IPS-20b (cell line): Measurements from ENCODE around the gene ADRB1.
A peak's percentile ranks its signal among the peaks of the same experiment; 100 is the strongest.

Source experiments
- H3K27ac ChIP-seq: one replicate; pipeline ENCODE4 v1.5.1; 2013; ENCODE audit warnings: low read length
- H3K27me3 ChIP-seq: 2 replicates; pipeline ENCODE4 v1.6.1; 2013; ENCODE audit warnings: mild to moderate bottlenecking, low read length, inconsistent platforms; ENCODE audit not compliant: insufficient read depth
- H3K36me3 ChIP-seq: 2 replicates; pipeline ENCODE4 v1.6.1; 2013; ENCODE audit warnings: low read depth, mild to moderate bottlenecking, inconsistent platforms, low read length, moderate library complexity; ENCODE audit not compliant: insufficient read depth
- H3K4me1 ChIP-seq: 2 replicates; pipeline ENCODE4 v1.6.1; 2013; ENCODE audit warnings: mild to moderate bottlenecking, control low read depth, inconsistent platforms, low read length, moderate library complexity; ENCODE audit not compliant: insufficient read depth
- H3K4me3 ChIP-seq: 2 replicates; pipeline ENCODE4 v1.5.1; 2013; ENCODE audit warnings: mild to moderate bottlenecking, low read length, inconsistent platforms
- H3K9ac ChIP-seq: 2 replicates; pipeline ENCODE4 v1.6.1; 2013; ENCODE audit warnings: low read depth, mild to moderate bottlenecking, inconsistent platforms, low read length, moderate library complexity
- H3K9me3 ChIP-seq: 2 replicates; pipeline ENCODE4 v1.6.1; 2013; ENCODE audit warnings: mild to moderate bottlenecking, low read depth, low read length, inconsistent platforms; ENCODE audit not compliant: insufficient read depth

Gene ADRB1

GRCh38 chr10:114027951-114028350, 15.7 kb upstream of the ADRB1 start:
- Histone ChIP-seq H3K27me3 (no peaks in the 10 kb centered on the region), H3K36me3 (no peaks in the 10 kb centered on the region), H3K27ac (no peak overlapping the region), H3K4me3 (no peak overlapping the region), H3K9ac (no peak overlapping the region), H3K4me1 (no peaks in the 10 kb centered on the region), H3K9me3 (no peaks in the 10 kb centered on the region)

DNA sequence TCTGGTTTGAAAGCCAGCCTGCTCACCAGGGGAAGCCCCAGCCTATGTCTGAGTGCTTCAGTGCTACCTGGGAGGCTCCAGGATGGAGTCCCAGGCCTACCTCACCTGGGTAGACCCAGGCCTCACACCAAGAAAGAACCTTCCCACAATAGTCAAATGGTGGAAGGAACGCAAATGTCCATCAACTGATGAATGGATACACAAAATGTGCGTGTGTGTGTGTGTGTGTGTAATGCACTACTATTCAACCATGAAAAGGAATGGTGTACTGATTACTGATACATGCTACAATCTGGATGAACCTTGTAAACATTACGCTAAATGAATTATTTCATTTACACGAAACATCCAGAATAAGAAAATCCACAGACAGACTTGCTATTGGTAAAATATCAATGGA, 15.2 kb upstream of the ADRB1 start:
- no peaks in the 10 kb centered on the region for H3K4me1 ChIP-seq
- no peaks in the 10 kb centered on the region for H3K36me3 ChIP-seq
- H3K4me3 ChIP-seq, result no peak overlapping the region
- no peaks in the 10 kb centered on the region for H3K27me3 ChIP-seq
- no peak overlapping the region for H3K9ac ChIP-seq
- no peaks in the 10 kb centered on the region for H3K9me3 ChIP-seq
- no peak overlapping the region for H3K27ac ChIP-seq

DNA sequence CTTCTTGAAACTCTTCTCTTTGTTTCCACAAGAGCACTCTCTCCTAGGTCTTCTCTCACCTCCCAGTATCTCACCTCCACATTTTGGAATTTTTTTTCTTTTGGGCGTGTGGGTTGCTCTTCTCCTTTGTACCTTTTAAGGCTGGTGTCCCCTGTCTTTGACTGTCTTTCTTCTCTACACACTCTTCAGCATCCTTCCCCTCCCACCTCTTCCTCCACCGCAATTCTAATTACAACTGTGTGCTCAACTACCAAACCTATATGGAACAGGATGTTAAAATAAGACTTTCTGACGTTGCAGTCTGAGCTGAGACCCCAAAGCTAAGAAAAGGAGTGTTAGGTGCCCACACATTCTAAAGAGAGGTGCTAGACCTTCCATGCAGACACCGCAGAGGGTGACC, 14.0 kb upstream of the ADRB1 start:
- Histone ChIP-seq H3K4me1 (no peaks in the 10 kb centered on the region), H3K36me3 (no peaks in the 10 kb centered on the region), H3K4me3 (no peak overlapping the region), H3K9me3 (no peaks in the 10 kb centered on the region), H3K27me3 (no peaks in the 10 kb centered on the region), H3K9ac (no peak overlapping the region), H3K27ac (no peak overlapping the region)

- Histone ChIP-seq H3K27ac (no peak overlapping the region), H3K4me1 (no peaks in the 10 kb centered on the region), H3K27me3 (no peaks in the 10 kb centered on the region), H3K4me3 (no peak overlapping the region), H3K36me3 (no peaks in the 10 kb centered on the region), H3K9me3 (no peaks in the 10 kb centered on the region), H3K9ac (no peak overlapping the region)
These were observed 13.5 kb upstream of the ADRB1 start for GRCh38 chr10:114030140-114030539.

DNA sequence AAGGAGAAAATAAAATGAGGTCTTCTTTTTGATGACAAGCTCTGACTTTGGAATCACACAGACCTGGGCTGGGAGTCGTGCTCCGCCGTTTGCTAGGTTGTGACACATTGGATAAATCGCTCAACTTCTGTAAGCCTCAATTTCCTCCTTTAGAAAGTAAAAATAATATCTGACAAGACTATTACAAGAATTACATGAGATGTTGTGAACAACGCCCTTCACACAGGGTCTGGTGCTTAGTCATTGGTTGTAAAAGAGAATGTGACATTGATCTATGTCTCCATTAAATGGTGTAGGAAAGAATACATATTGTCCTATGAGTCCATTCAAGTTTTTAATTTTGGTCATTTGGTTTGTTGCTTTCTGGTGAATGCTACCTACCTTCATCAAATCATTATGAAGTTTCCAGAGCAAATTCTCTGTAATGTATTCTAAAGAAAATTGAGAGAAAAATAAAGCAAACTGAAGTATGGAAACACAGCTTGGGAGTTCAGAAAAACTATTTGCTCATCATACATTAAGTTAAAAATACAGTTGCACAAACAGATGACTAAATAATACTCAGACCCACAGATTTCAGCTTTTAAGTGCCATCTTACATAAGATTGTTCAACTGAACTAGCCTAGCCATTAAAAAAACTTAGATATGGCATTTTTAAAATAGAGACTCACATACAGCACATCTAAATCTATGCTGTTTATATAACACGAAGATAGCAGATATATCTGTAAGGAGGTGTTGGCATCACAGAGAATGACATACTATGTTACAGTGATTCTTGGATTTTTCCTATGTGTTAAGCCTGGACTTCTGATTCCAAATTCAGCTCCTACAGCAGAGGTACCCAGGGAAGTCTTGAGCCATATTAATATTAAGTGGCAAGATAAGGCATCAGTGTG, 12.3 kb upstream of the ADRB1 start:
- no peaks in the 10 kb centered on the region for H3K9me3 ChIP-seq
- no peaks in the 10 kb centered on the region for H3K36me3 ChIP-seq
- no peaks in the 10 kb centered on the region for H3K4me1 ChIP-seq
- no peak overlapping the region for H3K27ac ChIP-seq
- no peak overlapping the region for H3K4me3 ChIP-seq
- no peak overlapping the region for H3K9ac ChIP-seq
- H3K27me3 ChIP-seq, result no peaks in the 10 kb centered on the region

GRCh38 chr10:114033566-114033965, 10.1 kb upstream of the ADRB1 start:
- H3K27ac ChIP-seq, result no peak overlapping the region

GRCh38 chr10:114034923-114035645, 8.6 kb upstream of the ADRB1 start:
- H3K9me3 ChIP-seq, result no peaks in the 10 kb centered on the region
- H3K9ac ChIP-seq, result no peak overlapping the region
- no peaks in the 10 kb centered on the region for H3K36me3 ChIP-seq
- no peak overlapping the region for H3K4me3 ChIP-seq
- peaks cover 13% of the 10 kb centered on the region for H3K27me3 ChIP-seq
- no peaks in the 10 kb centered on the region for H3K4me1 ChIP-seq
- H3K27ac ChIP-seq, result no peak overlapping the region

More at GRCh38 chr10:114033566-114033965, 10.1 kb upstream of the ADRB1 start:
- H3K9ac ChIP-seq, result no peak overlapping the region
- H3K9me3 ChIP-seq, result no peaks in the 10 kb centered on the region
- H3K36me3 ChIP-seq, result no peaks in the 10 kb centered on the region
- no peak overlapping the region for H3K4me3 ChIP-seq
- no peaks in the 10 kb centered on the region for H3K4me1 ChIP-seq
- peaks cover 4% of the 10 kb centered on the region for H3K27me3 ChIP-seq

DNA sequence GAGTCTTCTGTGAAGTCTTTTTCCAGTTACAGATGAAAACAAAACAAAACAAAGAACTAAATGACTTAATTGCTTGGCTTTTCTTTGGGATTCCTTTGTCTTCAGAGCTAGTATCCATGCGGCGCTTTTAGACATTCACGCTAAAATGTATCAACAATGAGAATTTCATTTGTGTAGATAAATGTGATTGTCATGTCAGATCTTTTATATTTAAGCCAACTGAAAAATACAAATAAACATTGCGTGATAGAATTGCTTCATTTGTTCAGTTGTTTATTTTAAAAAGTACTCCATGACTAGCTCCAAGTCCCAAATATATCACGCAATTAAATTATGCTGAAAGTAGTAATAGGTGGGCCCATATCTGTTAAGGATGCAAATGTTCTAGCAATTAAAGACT, 7.9 kb upstream of the ADRB1 start:
- H3K4me1 ChIP-seq, result no peaks in the 10 kb centered on the region
- H3K27me3 ChIP-seq, result peaks cover 20% of the 10 kb centered on the region
- no peak overlapping the region for H3K4me3 ChIP-seq
- no peak overlapping the region for H3K9ac ChIP-seq
- no peaks in the 10 kb centered on the region for H3K9me3 ChIP-seq
- no peaks in the 10 kb centered on the region for H3K36me3 ChIP-seq
- H3K27ac ChIP-seq, result no peak overlapping the region

DNA sequence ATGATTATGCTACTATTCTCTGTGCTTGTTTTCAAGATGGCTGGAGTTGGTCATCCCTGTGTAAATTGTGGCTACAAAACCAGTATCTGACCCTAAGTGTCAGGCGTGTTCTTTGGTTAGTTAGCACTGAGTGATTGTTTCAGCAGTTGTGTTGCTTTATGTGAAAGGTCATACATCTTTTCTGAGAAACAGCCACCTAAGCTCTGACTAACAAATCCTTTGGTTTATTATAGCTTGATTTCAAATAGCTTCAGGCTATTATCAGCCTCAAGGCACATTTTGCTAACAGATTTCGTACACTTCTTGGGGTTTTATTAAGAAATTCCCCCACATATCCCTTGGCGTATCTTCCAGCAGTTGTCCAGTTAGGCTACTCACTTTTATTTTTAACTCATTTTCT, 4.8 kb upstream of the ADRB1 start:
- Histone ChIP-seq H3K4me3 (no peak overlapping the region), H3K27ac (no peak overlapping the region), H3K36me3 (no peaks in the 10 kb centered on the region), H3K27me3 (peaks cover 49% of the 10 kb centered on the region), H3K9ac (no peak overlapping the region), H3K9me3 (no peaks in the 10 kb centered on the region), H3K4me1 (no peaks in the 10 kb centered on the region)

DNA sequence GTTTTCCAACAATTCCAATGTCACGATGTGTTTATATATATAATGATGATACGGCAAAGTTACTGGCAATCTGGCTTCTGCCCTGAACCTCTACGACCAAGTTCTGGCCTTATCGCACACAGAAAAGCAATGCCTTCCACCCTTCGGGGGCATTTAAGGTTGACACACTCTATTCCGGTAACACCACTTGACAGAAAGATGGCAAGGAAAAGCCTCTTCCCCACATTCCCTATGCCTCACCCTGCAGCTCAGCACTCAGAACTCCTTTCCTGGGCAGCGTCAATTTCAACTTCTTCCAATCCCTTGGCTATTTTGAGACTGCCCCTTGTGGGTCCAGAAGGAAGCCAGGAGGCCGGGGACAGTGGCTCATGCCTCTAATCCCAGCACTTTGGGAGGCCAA, 2.5 kb upstream of the ADRB1 start:
- Histone ChIP-seq H3K27ac (no peak overlapping the region), H3K36me3 (no peaks in the 10 kb centered on the region), H3K9ac (no peak overlapping the region), H3K4me3 (no peak overlapping the region), H3K4me1 (no peaks in the 10 kb centered on the region), H3K27me3 (peaks cover 73% of the 10 kb centered on the region), H3K9me3 (no peaks in the 10 kb centered on the region)

GRCh38 chr10:114042895-114043531, 653 bp upstream of the ADRB1 start:
- Histone ChIP-seq H3K4me1 (no peaks in the 10 kb centered on the region), H3K9me3 (no peaks in the 10 kb centered on the region), H3K36me3 (no peaks in the 10 kb centered on the region), H3K27ac (no peak overlapping the region), H3K9ac (no peak overlapping the region), H3K27me3 (peaks cover 91% of the 10 kb centered on the region), H3K4me3 (peak overlapping the region; percentile 69)
